HCT116 (cell line): Measurements from ENCODE around the gene UPP2.

Source experiments
- ATF3 ChIP-seq: IDR thresholded peaks from 2 replicates; pipeline ENCODE4 v1.6.1; 2012
- CTCF ChIP-seq, 3 experiments: fragments of 200-600 bp in 1 of 3; sonication (generic) in 1 of 3; IDR thresholded peaks in 2 of 3; conservative IDR thresholded peaks in 1 of 3; 2 replicates each; pipeline ENCODE4 v1.5.1; 2012 to 2017; ENCODE audit warnings: low read depth in 2 of 3, low read length in 2 of 3, antibody characterized with exemption in 1 of 3, borderline replicate concordance in 1 of 3, control low read depth in 1 of 3, mild to moderate bottlenecking in 1 of 3, mixed read lengths in 1 of 3, mixed run types in 1 of 3, moderate library complexity in 1 of 3; ENCODE audit not compliant: insufficient read depth in 1 of 3
- ELF1 ChIP-seq: IDR thresholded peaks from 2 replicates; pipeline ENCODE4 v1.6.1; 2012; ENCODE audit warnings: low read depth, borderline replicate concordance
- EZH2 ChIP-seq: fragments of 200-600 bp; sonication (generic); IDR thresholded peaks from 2 replicates; pipeline ENCODE4 v1.6.1; 2017; ENCODE audit warnings: antibody characterized with exemption, mixed run types
- EZH2phosphoT487 ChIP-seq: fragments of 200-600 bp; IDR thresholded peaks from 2 replicates; pipeline ENCODE4 v1.6.1; 2018; ENCODE audit warnings: antibody characterized with exemption, borderline replicate concordance
- JUND ChIP-seq: IDR thresholded peaks from 2 replicates; pipeline ENCODE4 v1.6.1; 2012
- POLR2A ChIP-seq: IDR thresholded peaks from 2 replicates; pipeline ENCODE4 v1.7.0; 2011; ENCODE audit warnings: borderline replicate concordance; ENCODE audit not compliant: insufficient read depth, insufficient read length; ENCODE audit errors: extremely low read depth
- POLR2AphosphoS5 ChIP-seq: IDR thresholded peaks from 2 replicates; pipeline ENCODE4 v1.6.1; 2011; ENCODE audit warnings: mild to moderate bottlenecking, low read depth, low read length, moderate library complexity
- RAD21 ChIP-seq: IDR thresholded peaks from 2 replicates; pipeline ENCODE4 v1.6.1; 2012; ENCODE audit warnings: low read depth, mild to moderate bottlenecking
- SIN3A ChIP-seq: IDR thresholded peaks from 2 replicates; pipeline ENCODE4 v1.6.1; 2012; ENCODE audit warnings: low read depth
- SRF ChIP-seq: IDR thresholded peaks from 2 replicates; pipeline ENCODE4 v1.6.1; 2012; ENCODE audit warnings: low read depth
- TCF7L2 ChIP-seq: IDR thresholded peaks from 2 replicates; pipeline ENCODE4 v1.7.0; 2011; ENCODE audit warnings: borderline replicate concordance, inconsistent platforms; ENCODE audit not compliant: insufficient read depth, insufficient read length; ENCODE audit errors: extremely low read depth
- YY1 ChIP-seq: IDR thresholded peaks from 2 replicates; pipeline ENCODE4 v1.6.1; 2011; ENCODE audit warnings: low read length, low read depth, moderate library complexity, mild to moderate bottlenecking; ENCODE audit not compliant: insufficient replicate concordance; ENCODE audit errors: extremely low read depth
- ZFX ChIP-seq: fragments of 450-650 bp; IDR thresholded peaks from 2 replicates; pipeline ENCODE4 v1.6.1; 2017

GRCh38 chr2:158179660-158180059 lies 78.0 kb downstream of the UPP2 start:
- TF ChIP-seq CTCF (IDR thresholded peaks at IDR 0.05 in 2 of 3, conservative IDR thresholded peaks at IDR 0.05 in 1 of 3; ENCODE audit: borderline replicate concordance in 1 of 3, insufficient read depth in 1 of 3, low read depth in 2 of 3, low read length in 2 of 3): peak; percentile 18 to 44 (median 44); a peak in 3 of 6 replicates
- TF ChIP-seq EZH2phosphoT487: no peak
- TF ChIP-seq SRF: no peak
- no peak for TF ChIP-seq POLR2AphosphoS5
- no peak for TF ChIP-seq EZH2
- TF ChIP-seq ZFX: no peak
- TF ChIP-seq TCF7L2: no peak
- TF ChIP-seq SIN3A: no peak
- TF ChIP-seq POLR2A: no peak
- TF ChIP-seq YY1: no peak
- TF ChIP-seq RAD21: peak; percentile 75
- TF ChIP-seq JUND: no peak
- TF ChIP-seq ATF3: no peak
- TF ChIP-seq ELF1: no peak
